HCT116 (cell line): ENCODE data around the gene PRKG1. TPM values are rescaled to one million over a fixed set of nuclear protein-coding genes. Genes with fewer than 3 reads are reported as not detected.

Experiments
- ATAC-seq: fragments of 200-7000 bp; cut with Tn5 transposase; 2 replicates; pipeline ENCODE4 v1.9.1; 2020; ENCODE audit warnings: mild to moderate bottlenecking, moderate library complexity
- BruUV-seq: library from RNA; stranded (reverse); fragments of 400-500 nt; replicated peaks from 2 replicates; lab custom pipeline; 2021; lab: Mats Ljungman, UMichigan
- CTCF ChIA-PET: fragments of 300-600 bp; sonication (Branson Sonifier 250); formaldehyde crosslinking; loops from one replicate; lab custom pipeline; 2021; ENCODE audit warnings: antibody characterized with exemption; lab: Charles Lee
- POLR2A ChIA-PET: fragments of 300-600, 350-600 bp; sonication (Branson Sonifier 250); formaldehyde crosslinking; loops from one replicate; lab custom pipeline; 2021; ENCODE audit warnings: antibody characterized with exemption; lab: Charles Lee
- RAD21 ChIA-PET, 2 experiments: fragments of 300-600 bp; sonication (Branson Sonifier 250); formaldehyde crosslinking; loops; one replicate each; lab custom pipeline; 2023; ENCODE audit warnings: low total read pairs in 2 of 2; ENCODE audit not compliant: uncharacterized antibody in 2 of 2, unreplicated experiment in 2 of 2, low non-redundant PET in 1 of 2; lab: Charles Lee
- DNase-seq: peaks from one replicate; pipeline ENCODE4 v3.0.0-alpha.2; 2010; ENCODE audit warnings: low read depth, low spot score
- H2AFZ ChIP-seq: fragments of 200-600 bp; shearing (Covaris generic), sonication (generic); 2 replicates; pipeline ENCODE4 v1.6.1; 2017; ENCODE audit warnings: low read depth, mixed run types, mixed read lengths, antibody characterized with exemption, low read length; ENCODE audit not compliant: poor library complexity, severe bottlenecking
- H3K27ac ChIP-seq: 2 replicates; pipeline ENCODE4 v1.5.1; 2012; ENCODE audit warnings: low read depth, low read length
- H3K27me3 ChIP-seq: fragments of 200-600 bp; sonication (generic); 2 replicates; pipeline ENCODE4 v1.6.1; 2016; ENCODE audit warnings: mixed run types, low read length, mixed read lengths; ENCODE audit not compliant: insufficient read depth
- H3K36me3 ChIP-seq, 2 experiments: fragments of 200-500 bp in 1 of 2; fragments of 200-600 bp in 1 of 2; sonication (Bioruptor generic) in 1 of 2; sonication (generic) in 1 of 2; 2 replicates each; pipeline versions ENCODE4 v1.5.1 to v1.6.1; 2014 to 2016; ENCODE audit warnings: low read length in 2 of 2, inconsistent platforms in 1 of 2, mixed read lengths in 1 of 2, mixed run types in 1 of 2; ENCODE audit not compliant: insufficient read depth in 2 of 2, control insufficient read depth in 1 of 2
- H3K4me1 ChIP-seq, 2 experiments: fragments of 200-600 bp in 1 of 2; sonication (generic) in 1 of 2; 2 replicates each; pipeline versions ENCODE4 v1.5.1 to v1.6.1; 2012 to 2017; ENCODE audit warnings: low read length in 2 of 2, inconsistent platforms in 1 of 2, mild to moderate bottlenecking in 1 of 2, mixed read lengths in 1 of 2, mixed run types in 1 of 2, moderate library complexity in 1 of 2; ENCODE audit not compliant: insufficient read depth in 2 of 2, control insufficient read depth in 1 of 2
- H3K4me2 ChIP-seq: fragments of 200-600 bp; sonication (generic); 2 replicates; pipeline ENCODE4 v1.6.1; 2017; ENCODE audit warnings: mixed run types, low read length, mixed read lengths
- H3K4me3 ChIP-seq, 2 experiments: fragments of 200-600 bp in 1 of 2; sonication (generic) in 1 of 2; replicated peaks in 1 of 2; 2 replicates each; pipeline ENCODE4 v1.5.1; 2011 to 2016; ENCODE audit warnings: low read length in 2 of 2, control low read depth in 1 of 2, low read depth in 1 of 2, mild to moderate bottlenecking in 1 of 2, mixed read lengths in 1 of 2, mixed run types in 1 of 2
- H3K79me2 ChIP-seq: fragments of 200-600 bp; sonication (generic); 2 replicates; pipeline ENCODE4 v1.6.1; 2017; ENCODE audit warnings: mild to moderate bottlenecking, mixed run types, low read length, moderate library complexity, mixed read lengths; ENCODE audit not compliant: insufficient read depth
- H3K9ac ChIP-seq: fragments of 200-600 bp; sonication (generic); 2 replicates; pipeline ENCODE4 v1.6.1; 2016; ENCODE audit warnings: low read length, mixed read lengths
- H3K9me2 ChIP-seq: fragments of 200-600 bp; sonication (generic), shearing (Covaris generic); 2 replicates; pipeline ENCODE4 v1.6.1; 2017; ENCODE audit warnings: mixed run types, mild to moderate bottlenecking, moderate library complexity; ENCODE audit not compliant: insufficient read depth
- H3K9me3 ChIP-seq, 2 experiments: fragments of 200-500 bp in 1 of 2; fragments of 200-600 bp in 1 of 2; sonication (Bioruptor generic) in 1 of 2; sonication (generic) in 1 of 2; 2 replicates each; pipeline ENCODE4 v1.6.1; 2014 to 2017; ENCODE audit warnings: low read length in 2 of 2, mixed read lengths in 2 of 2, inconsistent platforms in 1 of 2, low read depth in 1 of 2, mild to moderate bottlenecking in 1 of 2, mixed run types in 1 of 2, moderate library complexity in 1 of 2; ENCODE audit not compliant: control insufficient read depth in 1 of 2, insufficient read depth in 1 of 2
- H4K20me1 ChIP-seq: fragments of 200-600 bp; sonication (generic), shearing (Covaris generic); 2 replicates; pipeline ENCODE4 v1.6.1; 2017; ENCODE audit warnings: mixed run types, mild to moderate bottlenecking, moderate library complexity; ENCODE audit not compliant: insufficient read depth
- CEBPB ChIP-seq: IDR thresholded peaks from 2 replicates; pipeline ENCODE4 v1.6.1; 2012; ENCODE audit warnings: low read depth
- EGR1 ChIP-seq: IDR thresholded peaks from 2 replicates; pipeline ENCODE4 v1.6.1; 2012; ENCODE audit warnings: low read depth
- ELF1 ChIP-seq: IDR thresholded peaks from 2 replicates; pipeline ENCODE4 v1.6.1; 2012; ENCODE audit warnings: low read depth, borderline replicate concordance
- EZH2 ChIP-seq: fragments of 200-600 bp; sonication (generic); IDR thresholded peaks from 2 replicates; pipeline ENCODE4 v1.6.1; 2017; ENCODE audit warnings: antibody characterized with exemption, mixed run types
- EZH2phosphoT487 ChIP-seq: fragments of 200-600 bp; IDR thresholded peaks from 2 replicates; pipeline ENCODE4 v1.6.1; 2018; ENCODE audit warnings: antibody characterized with exemption, borderline replicate concordance
- FOSL1 ChIP-seq: IDR thresholded peaks from 2 replicates; pipeline ENCODE4 v1.6.1; 2012; ENCODE audit warnings: low read depth
- JUND ChIP-seq: IDR thresholded peaks from 2 replicates; pipeline ENCODE4 v1.6.1; 2012
- POLR2A ChIP-seq: IDR thresholded peaks from 2 replicates; pipeline ENCODE4 v1.7.0; 2011; ENCODE audit warnings: borderline replicate concordance; ENCODE audit not compliant: insufficient read depth, insufficient read length; ENCODE audit errors: extremely low read depth
- RAD21 ChIP-seq: IDR thresholded peaks from 2 replicates; pipeline ENCODE4 v1.6.1; 2012; ENCODE audit warnings: low read depth, mild to moderate bottlenecking
- SIN3A ChIP-seq: IDR thresholded peaks from 2 replicates; pipeline ENCODE4 v1.6.1; 2012; ENCODE audit warnings: low read depth
- SP1 ChIP-seq: IDR thresholded peaks from 2 replicates; pipeline ENCODE4 v1.6.1; 2012; ENCODE audit warnings: low read depth
- SRF ChIP-seq: IDR thresholded peaks from 2 replicates; pipeline ENCODE4 v1.6.1; 2012; ENCODE audit warnings: low read depth
- TCF7L2 ChIP-seq: IDR thresholded peaks from 2 replicates; pipeline ENCODE4 v1.7.0; 2011; ENCODE audit warnings: borderline replicate concordance, inconsistent platforms; ENCODE audit not compliant: insufficient read depth, insufficient read length; ENCODE audit errors: extremely low read depth
- intact Hi-C: fragments of 100-400 bp; cut with micrococcal nuclease; formaldehyde crosslinking; loops from 2 replicates; pipeline ENCODE4 v1.10.0; 2022
- total RNA-seq: library from RNA; stranded (reverse); gene quantifications from one replicate; pipeline ENCODE4 v1.2.1, GENCODE V29; 2021; ENCODE audit not compliant: unreplicated experiment
- TF ChIP-seq, protein P1 (sequence below): IDR thresholded peaks from 2 replicates; pipeline ENCODE4 v1.6.1; 2012
- TF ChIP-seq, protein P2 (sequence below): IDR thresholded peaks from 2 replicates; pipeline ENCODE4 v1.6.1; 2011; ENCODE audit warnings: mild to moderate bottlenecking, low read length, moderate library complexity; ENCODE audit not compliant: insufficient replicate concordance; ENCODE audit errors: extremely low read depth
- TF ChIP-seq, protein P3 (sequence below): IDR thresholded peaks from 2 replicates; pipeline ENCODE4 v1.6.1; 2012

PRKG1 gene
- total RNA-seq, 1 experiment from 2014 or later: 1.4 TPM

DNA sequence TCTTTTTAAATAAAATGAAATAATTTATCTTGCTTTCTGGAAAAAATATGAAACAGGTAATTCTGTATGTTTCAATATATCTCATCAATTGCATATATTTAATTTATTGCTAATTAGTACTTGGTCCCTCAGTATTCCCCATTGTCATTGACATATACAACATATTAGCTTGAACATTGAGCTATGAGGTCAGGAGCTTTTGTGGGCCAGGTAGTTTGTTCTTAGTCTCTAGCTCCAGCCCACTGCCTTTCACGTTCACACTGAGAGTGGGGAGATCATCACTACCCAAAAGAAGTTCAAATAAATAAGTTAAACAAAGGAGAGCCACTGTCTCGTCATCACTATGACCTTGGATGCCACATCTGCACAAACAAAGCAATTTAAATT, 1185.1 kb downstream of the PRKG1 start:
- DNase-seq: no peak
- H3K4me1 ChIP-seq: peaks cover 0 to 17% of the 10 kb centered on the region in 2 experiments; a peak in 3 of 4 replicates
- H3K4me2 ChIP-seq: no peak overlapping the region
- intact Hi-C loops: no loop called here
- no peak overlapping the region for H3K9ac ChIP-seq
- no peaks in the 10 kb centered on the region for H3K9me3 ChIP-seq
- H3K79me2 ChIP-seq: no peaks in the 10 kb centered on the region
- no peaks in the 10 kb centered on the region for H3K27me3 ChIP-seq
- H3K27ac ChIP-seq: no peak overlapping the region
- H4K20me1 ChIP-seq: no peaks in the 10 kb centered on the region
- no peak overlapping the region for H2AFZ ChIP-seq
- no peaks in the 10 kb centered on the region for H3K9me2 ChIP-seq
- BruUV-seq: no TSS peak
- ChIA-PET POLR2A (no interaction called here), CTCF (interaction anchor here (1.4 kb wide), 1 partner anchor 18 kb away, joined by 3 read pairs; no protein-coding TSS in a partner anchor), RAD21 (no interaction called here)
- no peak for ATAC-seq
- no peaks in the 10 kb centered on the region for H3K36me3 ChIP-seq
- H3K4me3 ChIP-seq: no peak overlapping the region
- TF ChIP-seq SIN3A: no peak
- TF ChIP-seq RAD21: no peak
- TF ChIP-seq, protein P1, sequence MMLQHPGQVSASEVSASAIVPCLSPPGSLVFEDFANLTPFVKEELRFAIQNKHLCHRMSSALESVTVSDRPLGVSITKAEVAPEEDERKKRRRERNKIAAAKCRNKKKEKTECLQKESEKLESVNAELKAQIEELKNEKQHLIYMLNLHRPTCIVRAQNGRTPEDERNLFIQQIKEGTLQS: no peak
- TF ChIP-seq POLR2A: no peak
- TF ChIP-seq JUND: no peak
- TF ChIP-seq TCF7L2: no peak
- TF ChIP-seq, protein P2, sequence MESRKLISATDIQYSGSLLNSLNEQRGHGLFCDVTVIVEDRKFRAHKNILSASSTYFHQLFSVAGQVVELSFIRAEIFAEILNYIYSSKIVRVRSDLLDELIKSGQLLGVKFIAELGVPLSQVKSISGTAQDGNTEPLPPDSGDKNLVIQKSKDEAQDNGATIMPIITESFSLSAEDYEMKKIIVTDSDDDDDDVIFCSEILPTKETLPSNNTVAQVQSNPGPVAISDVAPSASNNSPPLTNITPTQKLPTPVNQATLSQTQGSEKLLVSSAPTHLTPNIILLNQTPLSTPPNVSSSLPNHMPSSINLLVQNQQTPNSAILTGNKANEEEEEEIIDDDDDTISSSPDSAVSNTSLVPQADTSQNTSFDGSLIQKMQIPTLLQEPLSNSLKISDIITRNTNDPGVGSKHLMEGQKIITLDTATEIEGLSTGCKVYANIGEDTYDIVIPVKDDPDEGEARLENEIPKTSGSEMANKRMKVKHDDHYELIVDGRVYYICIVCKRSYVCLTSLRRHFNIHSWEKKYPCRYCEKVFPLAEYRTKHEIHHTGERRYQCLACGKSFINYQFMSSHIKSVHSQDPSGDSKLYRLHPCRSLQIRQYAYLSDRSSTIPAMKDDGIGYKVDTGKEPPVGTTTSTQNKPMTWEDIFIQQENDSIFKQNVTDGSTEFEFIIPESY: no peak
- no peak for TF ChIP-seq ELF1
- no peak for TF ChIP-seq FOSL1
- no peak for TF ChIP-seq EZH2
- TF ChIP-seq CEBPB: no peak
- TF ChIP-seq EZH2phosphoT487: no peak
- TF ChIP-seq, protein P3, sequence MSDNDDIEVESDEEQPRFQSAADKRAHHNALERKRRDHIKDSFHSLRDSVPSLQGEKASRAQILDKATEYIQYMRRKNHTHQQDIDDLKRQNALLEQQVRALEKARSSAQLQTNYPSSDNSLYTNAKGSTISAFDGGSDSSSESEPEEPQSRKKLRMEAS: no peak
- no peak for TF ChIP-seq EGR1
- TF ChIP-seq SRF: no peak
- TF ChIP-seq SP1: no peak
